Thyroid gland (tissue), 4 donors: ENCODE measurements around the gene TES. TPM values are rescaled to one million over a fixed set of nuclear protein-coding genes. Genes with fewer than 3 reads are reported as not detected.
"Not testable (repeated sequence)": the region's sequence is repeated elsewhere in the genome, so short reads cannot be mapped to it uniquely, and the experiment has no call there.

Experiments used
- DNase-seq, 2 donors: peaks; one replicate each; pipeline ENCODE4 v3.0.0-alpha.2; 2019
- H3K27ac ChIP-seq, 3 donors: fragments of 200-600 bp; sonication (generic); 1 replicate in 2 of 3; 2 replicates in 1 of 3; pipeline ENCODE4 v1.5.1; 2016 to 2019; ENCODE audit warnings: mild to moderate bottlenecking in 1 of 3, moderate library complexity in 1 of 3
- H3K27me3 ChIP-seq: fragments of 200-600 bp; sonication (generic); one replicate; pipeline ENCODE4 v1.5.1; 2019
- H3K36me3 ChIP-seq, 2 donors: fragments of 200-600 bp; sonication (generic); one replicate each; pipeline ENCODE4 v1.5.1; 2016 to 2019
- H3K4me1 ChIP-seq, 2 donors: fragments of 200-600 bp; sonication (generic); one replicate each; pipeline ENCODE4 v1.5.1; 2017 to 2019
- H3K4me3 ChIP-seq, 3 donors: fragments of 200-600 bp; sonication (generic); replicated peaks in 1 of 3; 1 replicate in 2 of 3; 2 replicates in 1 of 3; pipeline ENCODE4 v1.5.1; 2016; ENCODE audit warnings: mild to moderate bottlenecking in 1 of 3
- H3K9me3 ChIP-seq: fragments of 200-600 bp; sonication (generic); one replicate; pipeline ENCODE4 v1.5.1; 2017
- POLR2A ChIP-seq, 2 donors: fragments of 450-650 bp; IDR thresholded peaks; one replicate each; pipeline ENCODE4 v1.6.1; 2017; ENCODE audit warnings: antibody characterized with exemption in 2 of 2, mild to moderate bottlenecking in 2 of 2, moderate library complexity in 1 of 2
- WGBS, 2 donors: methylation state at CpG; one replicate each; pipeline ENCODE4 v1.1.5; 2017; 5-methylcytosine and 5-hydroxymethylcytosine counted together
- intact Hi-C: fragments of 100-400 bp; cut with DNase I; formaldehyde crosslinking; loops from one replicate; pipeline ENCODE4 v1.15.1; 2023
- total RNA-seq, 4 donors: library from RNA; depleted of rRNA; stranded (reverse); fragments of >200 nt; gene quantifications; one replicate each; pipeline ENCODE4 v1.2.3, GENCODE V29; 2016
- TF ChIP-seq, protein P1 (sequence below), 6 experiments: fragments of 200-600 bp in 3 of 6; fragments of 450-650 bp in 3 of 6; sonication (generic) in 3 of 6; IDR thresholded peaks; one replicate each; pipeline ENCODE4 v1.5.1; 2016 to 2019; ENCODE audit warnings: antibody characterized with exemption in 6 of 6, mild to moderate bottlenecking in 2 of 6, inconsistent platforms in 1 of 6, moderate library complexity in 1 of 6

The TES gene
- total RNA-seq, 4 donors from 2014 or later, result 148 to 177 (median 158) TPM

DNA sequence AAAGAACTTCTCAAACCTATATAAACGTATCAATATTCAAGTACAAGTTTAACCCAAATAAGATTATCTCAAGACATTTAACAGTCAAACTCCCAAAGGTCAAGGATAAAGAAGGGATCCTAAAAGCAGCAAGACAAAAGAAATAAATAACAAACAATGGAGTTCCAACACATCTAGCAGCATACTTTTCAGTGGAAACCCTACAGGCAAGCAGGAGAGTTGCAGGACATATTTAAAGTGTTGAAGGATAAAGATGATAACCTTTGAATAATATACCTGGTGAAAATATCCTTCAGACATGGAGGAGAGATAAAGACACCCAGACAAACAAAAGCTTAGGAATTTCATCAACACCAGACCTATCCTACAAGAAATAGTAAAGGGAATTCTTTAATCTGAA, 82.8 kb downstream of the TES start:
- H3K27me3 ChIP-seq, result no peaks in the 10 kb centered on the region
- intact Hi-C loops, result no loop called here
- H3K36me3 ChIP-seq, result no peaks in the 10 kb centered on the region
- H3K4me1 ChIP-seq, result peaks cover 6 to 12% of the 10 kb centered on the region in 2 donors
- no peak overlapping the region for H3K27ac ChIP-seq
- H3K9me3 ChIP-seq, result no peaks in the 10 kb centered on the region
- no peak for TF ChIP-seq POLR2A (IDR thresholded peaks at IDR 0.05)
- DNase-seq, result no peak
- H3K4me3 ChIP-seq, result no peak overlapping the region
- 88 to 91% methylated on average over 1 of the region's 1 CpG for WGBS, 2 donors

DNA sequence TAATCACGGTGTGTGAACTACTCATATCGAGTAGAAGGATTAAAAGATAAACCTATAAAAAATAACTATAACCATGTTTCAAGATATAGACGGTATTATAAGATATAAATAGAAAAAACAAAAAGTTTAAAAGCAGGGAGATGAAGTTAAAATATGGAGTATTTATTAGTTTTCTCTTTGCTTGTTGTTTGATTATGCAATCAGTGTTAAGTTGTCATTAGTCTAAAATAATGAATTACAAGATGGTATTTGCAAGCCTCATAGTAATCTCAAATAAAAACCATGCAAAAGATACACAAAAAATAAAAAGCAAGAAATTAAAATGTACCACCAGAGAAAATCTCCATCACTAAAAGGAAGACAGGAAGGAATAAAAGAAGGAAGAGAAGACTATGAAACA, 83.3 kb downstream of the TES start:
- 74 to 97% methylated on average over 3 of the region's 3 CpGs for WGBS, 2 donors
- Histone ChIP-seq H3K27ac (no peak overlapping the region), H3K36me3 (no peaks in the 10 kb centered on the region), H3K4me1 (peaks cover 6 to 12% of the 10 kb centered on the region in 2 donors), H3K27me3 (no peaks in the 10 kb centered on the region), H3K9me3 (no peaks in the 10 kb centered on the region), H3K4me3 (no peak overlapping the region)
- TF ChIP-seq POLR2A (IDR thresholded peaks at IDR 0.05), result no peak
- TF ChIP-seq, protein P1, sequence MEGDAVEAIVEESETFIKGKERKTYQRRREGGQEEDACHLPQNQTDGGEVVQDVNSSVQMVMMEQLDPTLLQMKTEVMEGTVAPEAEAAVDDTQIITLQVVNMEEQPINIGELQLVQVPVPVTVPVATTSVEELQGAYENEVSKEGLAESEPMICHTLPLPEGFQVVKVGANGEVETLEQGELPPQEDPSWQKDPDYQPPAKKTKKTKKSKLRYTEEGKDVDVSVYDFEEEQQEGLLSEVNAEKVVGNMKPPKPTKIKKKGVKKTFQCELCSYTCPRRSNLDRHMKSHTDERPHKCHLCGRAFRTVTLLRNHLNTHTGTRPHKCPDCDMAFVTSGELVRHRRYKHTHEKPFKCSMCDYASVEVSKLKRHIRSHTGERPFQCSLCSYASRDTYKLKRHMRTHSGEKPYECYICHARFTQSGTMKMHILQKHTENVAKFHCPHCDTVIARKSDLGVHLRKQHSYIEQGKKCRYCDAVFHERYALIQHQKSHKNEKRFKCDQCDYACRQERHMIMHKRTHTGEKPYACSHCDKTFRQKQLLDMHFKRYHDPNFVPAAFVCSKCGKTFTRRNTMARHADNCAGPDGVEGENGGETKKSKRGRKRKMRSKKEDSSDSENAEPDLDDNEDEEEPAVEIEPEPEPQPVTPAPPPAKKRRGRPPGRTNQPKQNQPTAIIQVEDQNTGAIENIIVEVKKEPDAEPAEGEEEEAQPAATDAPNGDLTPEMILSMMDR (IDR thresholded peaks at IDR 0.05), result no peak
- DNase-seq, result no peak
- intact Hi-C loops, result no loop called here

DNA sequence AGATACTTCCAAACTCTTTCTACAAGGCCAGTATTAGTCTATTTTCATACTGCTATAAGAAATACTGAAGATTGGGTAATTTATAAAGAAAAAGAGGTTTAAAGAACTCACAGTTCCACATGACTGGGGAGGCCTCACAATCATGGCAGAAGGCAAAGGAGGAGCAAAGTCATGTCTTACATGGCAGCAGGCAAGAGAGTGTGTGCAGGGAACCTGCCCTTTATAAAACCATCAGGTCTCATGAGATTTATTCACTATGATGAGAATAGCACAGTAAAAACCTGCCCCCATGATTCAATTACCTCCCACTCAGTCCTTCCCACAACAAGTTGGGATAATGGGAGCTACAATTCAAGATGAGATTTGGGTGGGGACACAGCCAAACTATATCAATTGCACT, 85.6 kb downstream of the TES start:
- H3K27ac ChIP-seq, H3K9me3 ChIP-seq, H3K4me3 ChIP-seq, H3K27me3 ChIP-seq, DNase-seq, H3K36me3 ChIP-seq, H3K4me1 ChIP-seq, intact Hi-C loops: not testable (repeated sequence)

DNA sequence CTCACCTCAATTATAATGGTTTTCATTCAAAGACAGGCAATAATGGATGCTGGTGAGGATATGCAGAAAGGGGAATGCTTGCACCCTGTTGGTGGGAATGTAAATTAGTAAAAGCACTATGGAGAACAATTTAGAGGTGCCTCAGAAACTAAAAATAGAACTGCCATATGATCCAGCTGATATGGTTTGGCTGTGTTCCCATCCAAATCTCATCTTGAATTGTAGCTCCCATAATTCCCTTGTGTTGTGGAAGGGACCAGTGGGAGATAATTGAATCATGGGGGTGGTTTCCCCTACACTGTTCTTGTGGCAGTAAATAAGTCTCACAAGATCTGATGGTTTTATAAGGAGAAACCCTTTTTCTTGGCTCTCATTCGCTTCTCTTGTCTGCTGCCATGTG, 87.7 kb downstream of the TES start:
- no peaks in the 10 kb centered on the region for H3K27me3 ChIP-seq
- intact Hi-C loops, result no loop called here
- no peaks in the 10 kb centered on the region for H3K4me1 ChIP-seq
- no peaks in the 10 kb centered on the region for H3K9me3 ChIP-seq
- H3K27ac ChIP-seq, result no peak overlapping the region
- no peak overlapping the region for H3K4me3 ChIP-seq
- WGBS, 2 donors, result 90 to 100% methylated on average over 1 of the region's 1 CpG
- DNase-seq, result no peak
- TF ChIP-seq, protein P1 (IDR thresholded peaks at IDR 0.05), result no peak
- TF ChIP-seq POLR2A (IDR thresholded peaks at IDR 0.05), result no peak
- H3K36me3 ChIP-seq, result no peaks in the 10 kb centered on the region

DNA sequence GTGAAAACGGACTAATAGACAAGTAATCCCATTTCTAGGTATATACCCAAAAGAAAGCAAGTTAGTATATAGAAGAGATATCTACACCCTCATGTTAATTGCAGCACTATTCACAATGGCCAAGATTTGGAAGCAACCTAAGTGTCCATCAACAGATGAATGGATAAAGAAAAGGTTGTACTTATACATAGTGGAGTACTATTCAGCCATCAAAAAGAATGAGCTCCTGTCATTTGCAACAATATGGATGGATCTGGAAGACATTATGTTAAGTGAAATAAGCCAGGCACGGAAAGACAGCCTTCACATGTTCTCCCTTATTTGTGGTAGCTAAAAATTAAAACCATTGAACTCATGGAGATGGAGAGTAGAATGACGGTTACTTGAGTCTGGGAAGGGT, 88.2 kb downstream of the TES start:
- no peaks in the 10 kb centered on the region for H3K9me3 ChIP-seq
- H3K27ac ChIP-seq, result no peak overlapping the region
- DNase-seq, result no peak
- no peaks in the 10 kb centered on the region for H3K4me1 ChIP-seq
- H3K4me3 ChIP-seq, result no peak overlapping the region
- H3K27me3 ChIP-seq, result no peaks in the 10 kb centered on the region
- H3K36me3 ChIP-seq, result no peaks in the 10 kb centered on the region
- intact Hi-C loops, result no loop called here
- WGBS, 2 donors, result 92 to 97% methylated on average over 3 of the region's 3 CpGs
- TF ChIP-seq POLR2A (IDR thresholded peaks at IDR 0.05), result no peak
- TF ChIP-seq, protein P1 (IDR thresholded peaks at IDR 0.05), result no peak

DNA sequence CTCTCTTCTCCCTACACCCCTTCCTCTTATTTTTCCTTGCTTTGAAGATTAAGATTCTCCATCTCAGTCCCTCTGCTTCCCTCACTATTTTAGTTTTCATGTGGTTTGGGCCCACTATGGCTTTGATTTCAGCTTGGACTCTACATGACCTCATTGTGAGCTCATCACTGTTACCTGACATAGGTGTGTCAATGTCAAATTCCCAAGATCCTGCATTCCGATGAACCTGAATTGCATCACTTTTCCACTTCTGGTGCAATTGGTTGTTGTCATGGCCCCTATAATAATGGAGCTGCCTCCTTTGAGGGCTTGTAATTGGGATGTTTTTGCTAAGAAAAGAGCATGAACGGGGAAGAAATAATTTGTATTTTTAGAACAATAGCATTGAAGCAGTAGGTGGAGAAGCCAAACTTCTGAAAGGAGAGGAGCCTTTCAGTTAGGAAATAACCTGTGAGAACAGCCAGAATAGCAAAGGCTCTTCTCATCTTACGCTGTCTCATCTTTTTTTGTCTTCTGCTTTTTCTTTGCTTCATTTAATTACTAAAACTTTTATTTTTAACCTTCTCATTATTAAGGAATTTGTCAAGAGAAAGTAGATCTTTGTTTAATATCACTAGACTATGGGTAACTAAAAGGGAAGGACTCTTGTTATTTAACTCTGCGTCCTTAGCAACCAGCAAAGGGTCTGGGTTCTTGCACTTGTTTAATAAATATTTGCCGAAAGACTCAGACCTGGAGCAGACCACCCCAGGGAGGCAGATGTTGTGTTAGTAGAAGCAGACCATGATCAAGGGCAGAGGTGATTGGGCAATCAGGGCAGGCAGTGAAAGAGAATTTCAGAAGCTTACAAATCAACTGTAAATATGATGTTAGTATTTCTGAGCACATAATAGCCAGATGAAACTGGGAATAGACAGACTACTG, 95.4 kb downstream of the TES start:
- peak in 1 of 2 donors; percentile 46 for DNase-seq
- H3K9me3 ChIP-seq, result no peaks in the 10 kb centered on the region
- TF ChIP-seq POLR2A (IDR thresholded peaks at IDR 0.05), result no peak
- TF ChIP-seq, protein P1 (IDR thresholded peaks at IDR 0.05), result no peak
- H3K4me3 ChIP-seq, result no peak overlapping the region
- H3K27ac ChIP-seq, result peak overlapping the region in 1 of 3 donors; percentile 44
- intact Hi-C loops, result no loop called here
- H3K27me3 ChIP-seq, result no peaks in the 10 kb centered on the region
- peaks cover 0 to 10% of the 10 kb centered on the region in 2 donors for H3K4me1 ChIP-seq
- H3K36me3 ChIP-seq, result no peaks in the 10 kb centered on the region
- WGBS, 2 donors, result 59 to 75% methylated on average over 5 of the region's 5 CpGs
